ENCODE data around the gene CPPED1. TPM values are rescaled to one million over a fixed set of nuclear protein-coding genes. Genes with fewer than 3 reads are reported as not detected.
A peak's percentile ranks its signal among the peaks of the same experiment; 100 is the strongest.

CPPED1 gene
- total and polyA plus RNA-seq, 2 experiments from 2014 or later, result 27.2 to 28.6 TPM

DNA sequence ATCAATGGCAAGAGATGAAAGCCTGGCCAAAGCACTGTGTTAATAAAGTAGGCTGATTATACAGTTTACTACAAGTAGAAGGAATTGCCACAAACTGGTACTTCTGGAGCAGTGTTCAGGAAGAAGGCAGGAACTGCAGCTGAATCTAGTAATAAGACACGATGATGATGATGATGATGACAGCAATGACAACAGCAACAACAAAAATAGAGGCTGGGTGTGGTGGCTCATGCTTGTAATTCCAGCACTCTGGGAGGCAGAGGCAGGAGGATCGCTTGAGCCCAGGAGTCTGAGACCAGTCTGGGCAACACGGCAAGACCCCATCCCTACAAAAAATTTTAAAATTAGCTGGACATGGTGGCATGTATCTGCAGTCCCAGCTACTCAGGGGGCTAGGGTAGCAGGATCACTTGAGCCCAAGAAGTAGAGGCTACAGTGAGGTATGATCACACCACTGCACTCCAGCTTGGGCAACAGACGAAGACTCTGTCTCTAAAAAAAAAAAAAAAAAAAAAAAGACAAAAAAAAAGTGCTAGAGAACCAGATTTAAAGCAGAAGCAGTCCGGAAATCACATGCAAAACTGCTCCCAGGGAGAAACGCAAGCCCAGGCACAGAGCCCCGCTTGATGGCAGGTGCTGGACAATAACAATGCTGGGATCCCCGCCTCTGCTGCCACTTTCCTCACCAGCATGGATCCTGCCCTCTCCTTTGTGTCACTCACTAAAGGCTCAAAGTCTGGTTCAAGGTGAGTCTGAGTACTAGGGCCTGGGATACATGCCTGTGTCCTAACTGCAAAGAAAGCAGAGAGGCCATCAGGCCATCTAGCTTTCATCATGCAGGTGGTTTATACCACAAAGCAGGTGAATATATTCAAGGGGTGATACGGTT, 44.8 kb downstream of the CPPED1 start:
- H3K36me3 ChIP-seq (replicated peaks; ENCODE audit: insufficient read depth, low read depth), result no peaks in the 10 kb centered on the region
- no peaks in the 10 kb centered on the region for H3K4me1 ChIP-seq (ENCODE audit: insufficient read depth)
- H3K9me2 ChIP-seq (replicated peaks; ENCODE audit: insufficient read depth), result no peaks in the 10 kb centered on the region
- H2AFZ ChIP-seq, result no peak overlapping the region
- WGBS (ENCODE audit: low lambda C conversion rate, missing lambda C conversion rate), result 88% methylated on average over 9 of the region's 9 CpGs
- no peaks in the 10 kb centered on the region for H3K27me3 ChIP-seq
- H3K79me2 ChIP-seq, result no peaks in the 10 kb centered on the region
- H3K4me2 ChIP-seq, result no peak overlapping the region
- DNase-seq (ENCODE audit: low spot score), result no peak
- no peaks in the 10 kb centered on the region for H3K9me3 ChIP-seq (ENCODE audit: low read depth)
- H3K27ac ChIP-seq, result no peak overlapping the region
- TF ChIP-seq EZH2 (IDR thresholded peaks at IDR 0.05; ENCODE audit: borderline replicate concordance), result no peak
- TF ChIP-seq, protein P1, sequence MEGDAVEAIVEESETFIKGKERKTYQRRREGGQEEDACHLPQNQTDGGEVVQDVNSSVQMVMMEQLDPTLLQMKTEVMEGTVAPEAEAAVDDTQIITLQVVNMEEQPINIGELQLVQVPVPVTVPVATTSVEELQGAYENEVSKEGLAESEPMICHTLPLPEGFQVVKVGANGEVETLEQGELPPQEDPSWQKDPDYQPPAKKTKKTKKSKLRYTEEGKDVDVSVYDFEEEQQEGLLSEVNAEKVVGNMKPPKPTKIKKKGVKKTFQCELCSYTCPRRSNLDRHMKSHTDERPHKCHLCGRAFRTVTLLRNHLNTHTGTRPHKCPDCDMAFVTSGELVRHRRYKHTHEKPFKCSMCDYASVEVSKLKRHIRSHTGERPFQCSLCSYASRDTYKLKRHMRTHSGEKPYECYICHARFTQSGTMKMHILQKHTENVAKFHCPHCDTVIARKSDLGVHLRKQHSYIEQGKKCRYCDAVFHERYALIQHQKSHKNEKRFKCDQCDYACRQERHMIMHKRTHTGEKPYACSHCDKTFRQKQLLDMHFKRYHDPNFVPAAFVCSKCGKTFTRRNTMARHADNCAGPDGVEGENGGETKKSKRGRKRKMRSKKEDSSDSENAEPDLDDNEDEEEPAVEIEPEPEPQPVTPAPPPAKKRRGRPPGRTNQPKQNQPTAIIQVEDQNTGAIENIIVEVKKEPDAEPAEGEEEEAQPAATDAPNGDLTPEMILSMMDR (IDR thresholded peaks at IDR 0.05; ENCODE audit: poor library complexity), result no peak
- H4K20me1 ChIP-seq (ENCODE audit: insufficient read depth, poor library complexity, severe bottlenecking), result no peaks in the 10 kb centered on the region
- no peak overlapping the region for H3K4me3 ChIP-seq

DNA sequence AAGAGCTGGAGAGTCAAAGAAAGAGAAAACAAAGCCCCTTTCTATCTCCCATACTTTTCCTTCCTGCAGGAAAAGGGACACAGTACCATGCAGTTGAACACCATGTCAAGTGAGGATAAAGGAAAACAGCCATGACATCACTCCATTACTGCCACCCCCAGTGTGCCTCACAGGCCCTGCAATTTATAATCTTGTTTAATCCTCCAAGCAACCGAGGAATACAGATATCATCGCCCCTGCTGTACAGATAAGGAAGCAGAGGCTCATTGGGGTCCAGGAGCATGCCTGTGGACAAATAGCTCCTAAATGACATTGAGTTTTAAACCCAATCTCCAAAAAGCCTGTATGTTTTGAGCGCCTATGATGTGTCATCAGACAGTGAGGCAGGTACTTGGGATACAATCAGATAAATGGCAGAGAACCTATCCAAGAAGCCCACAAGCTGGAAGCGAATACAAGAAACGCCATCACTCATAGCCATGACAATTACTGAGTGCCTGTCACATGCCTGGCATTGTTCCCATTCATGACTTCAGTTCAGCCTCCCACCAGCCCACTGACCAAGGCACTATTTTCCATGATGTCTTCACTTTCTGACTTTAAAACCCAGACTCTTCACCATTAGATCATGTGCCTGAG, 45.5 kb downstream of the CPPED1 start:
- no peak overlapping the region for H2AFZ ChIP-seq
- H3K4me2 ChIP-seq, result no peak overlapping the region
- WGBS (ENCODE audit: low lambda C conversion rate, missing lambda C conversion rate), result 52% methylated on average over 5 of the region's 5 CpGs
- TF ChIP-seq, protein P1 (IDR thresholded peaks at IDR 0.05; ENCODE audit: poor library complexity), result no peak
- TF ChIP-seq EZH2 (IDR thresholded peaks at IDR 0.05; ENCODE audit: borderline replicate concordance), result no peak
- TF ChIP-seq EZH2phosphoT487 (IDR thresholded peaks at IDR 0.05; ENCODE audit: low read depth, severe bottlenecking, unreplicated experiment), result no peak
- no peaks in the 10 kb centered on the region for H3K9me3 ChIP-seq (ENCODE audit: low read depth)
- H3K4me3 ChIP-seq, result no peak overlapping the region
- H3K36me3 ChIP-seq (replicated peaks; ENCODE audit: insufficient read depth, low read depth), result no peaks in the 10 kb centered on the region
- DNase-seq (ENCODE audit: low spot score), result peak; percentile 13
- H4K20me1 ChIP-seq (ENCODE audit: insufficient read depth, poor library complexity, severe bottlenecking), result no peaks in the 10 kb centered on the region
- no peaks in the 10 kb centered on the region for H3K4me1 ChIP-seq (ENCODE audit: insufficient read depth)
- no peaks in the 10 kb centered on the region for H3K9me2 ChIP-seq (replicated peaks; ENCODE audit: insufficient read depth)
- H3K27ac ChIP-seq, result no peak overlapping the region
- no peaks in the 10 kb centered on the region for H3K79me2 ChIP-seq
- H3K27me3 ChIP-seq, result no peaks in the 10 kb centered on the region

DNA sequence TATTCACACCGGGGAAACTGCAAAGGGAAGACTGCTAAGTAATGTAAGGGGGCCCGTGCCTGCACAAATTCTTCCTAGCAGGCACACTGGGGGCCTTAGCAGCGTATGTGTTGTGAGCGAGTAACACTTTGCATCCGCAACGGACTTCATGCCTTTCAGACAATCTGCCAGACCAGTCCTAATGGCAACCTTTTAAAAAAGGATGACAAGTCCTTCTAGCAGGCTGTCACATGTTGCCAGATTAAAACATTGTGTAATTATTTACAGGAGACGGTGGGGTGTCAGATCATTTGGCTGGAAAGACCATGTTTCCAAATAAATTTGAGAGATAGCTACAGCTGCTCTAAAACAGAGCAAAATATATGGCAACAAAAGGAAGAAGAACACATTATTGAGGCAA, 46.1 kb downstream of the CPPED1 start:
- Histone ChIP-seq H3K4me1 (ENCODE audit: insufficient read depth) (no peaks in the 10 kb centered on the region), H3K4me2 (no peak overlapping the region), H3K27me3 (no peaks in the 10 kb centered on the region), H3K9me3 (ENCODE audit: low read depth) (no peaks in the 10 kb centered on the region), H3K4me3 (no peak overlapping the region), H3K36me3 (replicated peaks; ENCODE audit: insufficient read depth, low read depth) (no peaks in the 10 kb centered on the region), H3K79me2 (no peaks in the 10 kb centered on the region), H3K9me2 (replicated peaks; ENCODE audit: insufficient read depth) (no peaks in the 10 kb centered on the region), H4K20me1 (ENCODE audit: insufficient read depth, poor library complexity, severe bottlenecking) (no peaks in the 10 kb centered on the region), H3K27ac (no peak overlapping the region), H2AFZ (no peak overlapping the region)
- DNase-seq (ENCODE audit: low spot score), result no peak
- no peak for TF ChIP-seq EZH2phosphoT487 (IDR thresholded peaks at IDR 0.05; ENCODE audit: low read depth, severe bottlenecking, unreplicated experiment)
- TF ChIP-seq, protein P1 (IDR thresholded peaks at IDR 0.05; ENCODE audit: poor library complexity), result no peak
- TF ChIP-seq EZH2 (IDR thresholded peaks at IDR 0.05; ENCODE audit: borderline replicate concordance), result no peak
- WGBS (ENCODE audit: low lambda C conversion rate, missing lambda C conversion rate), result 80% methylated on average over 7 of the region's 7 CpGs

All from hepatocyte (in vitro differentiated cells).